PC-9 (cell line): ENCODE measurements around the gene SFT2D1. TPM values are rescaled to one million over a fixed set of nuclear protein-coding genes. Genes with fewer than 3 reads are reported as not detected.
"Not testable (repeated sequence)": the region's sequence is repeated elsewhere in the genome, so short reads cannot be mapped to it uniquely, and the experiment has no call there.

ENCODE experiments used
- BruUV-seq: library from RNA; stranded (reverse); fragments of 400-500 nt; replicated peaks from 2 replicates; lab custom pipeline; 2021; lab: Mats Ljungman, UMichigan
- CTCF ChIA-PET: fragments of 300-600 bp; sonication (Branson Sonifier 250); formaldehyde crosslinking; loops from one replicate; lab custom pipeline; 2022; ENCODE audit warnings: antibody characterized with exemption; lab: Charles Lee
- POLR2A ChIA-PET: fragments of 300-600 bp; sonication (Branson Sonifier 250); formaldehyde crosslinking; loops from one replicate; lab custom pipeline; 2022; ENCODE audit warnings: antibody characterized with exemption; ENCODE audit not compliant: unreplicated experiment; lab: Charles Lee
- DNase-seq, 2 experiments: peaks; one replicate each; pipeline versions ENCODE4 v3.0.0 to v3.0.0-alpha.2; 2015 to 2022; ENCODE audit warnings: mixed read lengths in 1 of 2
- H2AFZ ChIP-seq: fragments of 200-600 bp; sonication (generic); 2 replicates; pipeline ENCODE4 v1.8.1; 2017; ENCODE audit warnings: antibody characterized with exemption
- H3F3A ChIP-seq: fragments of 200-600 bp; sonication (generic); 2 replicates; pipeline ENCODE4 v1.8.1; 2017; ENCODE audit warnings: antibody characterized with exemption, mild to moderate bottlenecking, low read depth; ENCODE audit not compliant: insufficient read depth
- H3K27ac ChIP-seq: fragments of 200-600 bp; sonication (generic); 2 replicates; pipeline ENCODE4 v1.6.1; 2016; ENCODE audit warnings: mixed run types
- H3K27me3 ChIP-seq: fragments of 200-600 bp; sonication (generic); 2 replicates; pipeline ENCODE4 v1.6.1; 2016; ENCODE audit warnings: low read depth, mixed run types; ENCODE audit not compliant: insufficient read depth
- H3K36me3 ChIP-seq: fragments of 200-600 bp; sonication (generic); 2 replicates; pipeline ENCODE4 v1.6.1; 2016; ENCODE audit warnings: low read depth, mixed run types
- H3K4me1 ChIP-seq: fragments of 200-600 bp; sonication (generic); replicated peaks from 2 replicates; pipeline ENCODE4 v1.6.1; 2016; ENCODE audit warnings: mixed run types; ENCODE audit not compliant: insufficient read depth
- H3K4me2 ChIP-seq: fragments of 200-600 bp; sonication (generic); 2 replicates; pipeline ENCODE4 v1.6.1; 2017; ENCODE audit warnings: mixed run types
- H3K4me3 ChIP-seq: fragments of 200-600 bp; sonication (generic); 2 replicates; pipeline ENCODE4 v1.6.1; 2016; ENCODE audit warnings: mixed run types
- H3K79me2 ChIP-seq: fragments of 200-600 bp; sonication (generic); 2 replicates; pipeline ENCODE4 v1.6.1; 2017; ENCODE audit warnings: low read depth, mixed run types
- H3K9me2 ChIP-seq: fragments of 200-600 bp; sonication (generic); 2 replicates; pipeline ENCODE4 v1.8.1; 2017; ENCODE audit warnings: mild to moderate bottlenecking; ENCODE audit not compliant: insufficient read depth
- H3K9me3 ChIP-seq: fragments of 200-600 bp; sonication (generic); 2 replicates; pipeline ENCODE4 v1.8.1; 2016; ENCODE audit warnings: low read depth; ENCODE audit not compliant: insufficient read depth
- H4K20me1 ChIP-seq: fragments of 200-600 bp; sonication (generic); 2 replicates; pipeline ENCODE4 v1.8.1; 2017; ENCODE audit not compliant: insufficient read depth
- EZH2 ChIP-seq: fragments of 200-600 bp; sonication (generic); IDR thresholded peaks from 2 replicates; pipeline ENCODE4 v1.8.0; 2017; ENCODE audit warnings: antibody characterized with exemption, low read depth
- intact Hi-C: fragments of 100-400 bp; cut with micrococcal nuclease; formaldehyde crosslinking; loops from one replicate; pipeline ENCODE4 v1.10.0; 2022; ENCODE audit not compliant: unreplicated experiment
- total RNA-seq: library from RNA; stranded (reverse); gene quantifications from 2 replicates; pipeline ENCODE4 v1.2.3, GENCODE V29; 2021
- TF ChIP-seq, protein P1 (sequence below): fragments of 200-600 bp; sonication (generic); conservative IDR thresholded peaks from 2 replicates; pipeline ENCODE4 v1.6.1; 2017; ENCODE audit warnings: mixed run types, antibody characterized with exemption, mild to moderate bottlenecking, moderate library complexity

SFT2D1 gene
- total RNA-seq, 1 experiment from 2014 or later, result 39.9 TPM

DNA sequence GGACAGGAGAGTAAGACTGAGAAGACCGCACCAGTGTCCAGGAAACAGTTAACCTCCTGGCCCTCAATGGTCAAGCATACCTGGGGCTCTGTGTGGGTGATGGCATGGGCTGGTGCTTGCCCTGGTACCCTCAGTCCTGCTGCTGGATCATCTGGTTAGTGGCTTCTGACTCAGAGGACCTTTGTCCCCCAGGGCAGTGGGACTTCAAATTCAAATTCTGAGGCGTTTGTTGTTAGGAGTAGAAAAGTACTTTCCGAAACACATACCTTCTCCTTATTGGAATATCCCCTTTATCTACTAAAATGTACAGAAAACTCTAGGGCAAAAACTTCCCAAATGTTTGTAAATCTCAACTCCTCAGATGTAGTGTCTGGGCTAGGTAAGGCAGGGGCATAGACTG, 4.1 kb upstream of the SFT2D1 start:
- H3K79me2 ChIP-seq, result peaks cover 16% of the 10 kb centered on the region
- no peaks in the 10 kb centered on the region for H3K27me3 ChIP-seq
- H3K36me3 ChIP-seq, result no peaks in the 10 kb centered on the region
- no peaks in the 10 kb centered on the region for H3F3A ChIP-seq
- no peaks in the 10 kb centered on the region for H3K9me2 ChIP-seq
- peaks cover 6% of the 10 kb centered on the region for H3K4me1 ChIP-seq
- POLR2A ChIA-PET, result no interaction called here
- H3K4me3 ChIP-seq, result no peak overlapping the region
- BruUV-seq, result no TSS peak
- DNase-seq, result no peak
- CTCF ChIA-PET, result no interaction called here
- H3K27ac ChIP-seq, result no peak overlapping the region
- intact Hi-C loops, result no loop called here
- no peak overlapping the region for H2AFZ ChIP-seq
- no peaks in the 10 kb centered on the region for H4K20me1 ChIP-seq
- no peaks in the 10 kb centered on the region for H3K9me3 ChIP-seq
- no peak for TF ChIP-seq EZH2
- TF ChIP-seq, protein P1, sequence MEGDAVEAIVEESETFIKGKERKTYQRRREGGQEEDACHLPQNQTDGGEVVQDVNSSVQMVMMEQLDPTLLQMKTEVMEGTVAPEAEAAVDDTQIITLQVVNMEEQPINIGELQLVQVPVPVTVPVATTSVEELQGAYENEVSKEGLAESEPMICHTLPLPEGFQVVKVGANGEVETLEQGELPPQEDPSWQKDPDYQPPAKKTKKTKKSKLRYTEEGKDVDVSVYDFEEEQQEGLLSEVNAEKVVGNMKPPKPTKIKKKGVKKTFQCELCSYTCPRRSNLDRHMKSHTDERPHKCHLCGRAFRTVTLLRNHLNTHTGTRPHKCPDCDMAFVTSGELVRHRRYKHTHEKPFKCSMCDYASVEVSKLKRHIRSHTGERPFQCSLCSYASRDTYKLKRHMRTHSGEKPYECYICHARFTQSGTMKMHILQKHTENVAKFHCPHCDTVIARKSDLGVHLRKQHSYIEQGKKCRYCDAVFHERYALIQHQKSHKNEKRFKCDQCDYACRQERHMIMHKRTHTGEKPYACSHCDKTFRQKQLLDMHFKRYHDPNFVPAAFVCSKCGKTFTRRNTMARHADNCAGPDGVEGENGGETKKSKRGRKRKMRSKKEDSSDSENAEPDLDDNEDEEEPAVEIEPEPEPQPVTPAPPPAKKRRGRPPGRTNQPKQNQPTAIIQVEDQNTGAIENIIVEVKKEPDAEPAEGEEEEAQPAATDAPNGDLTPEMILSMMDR, result no peak
- H3K4me2 ChIP-seq, result no peak overlapping the region

DNA sequence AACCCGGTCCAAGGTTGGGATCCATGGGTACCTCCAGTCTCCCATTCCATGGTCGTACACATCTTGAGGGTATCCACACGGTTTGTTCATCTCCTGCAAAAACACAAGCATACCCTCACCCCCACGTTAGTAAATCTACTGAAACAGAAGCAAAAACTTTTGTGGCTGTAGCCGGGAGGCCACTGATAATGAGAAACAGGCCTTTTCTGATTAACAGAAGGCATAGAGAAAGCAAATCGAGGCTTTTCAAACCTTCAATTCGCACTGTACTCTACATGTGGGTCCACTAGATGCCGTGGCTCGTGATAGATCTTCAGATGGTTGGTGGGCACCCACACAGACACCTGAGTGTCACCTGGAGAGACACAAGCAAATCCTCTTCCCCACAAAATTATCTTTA, 3.3 kb upstream of the SFT2D1 start:
- peaks cover 23% of the 10 kb centered on the region for H3K79me2 ChIP-seq
- H4K20me1 ChIP-seq, H3K4me3 ChIP-seq, H2AFZ ChIP-seq, H3K9me2 ChIP-seq, intact Hi-C loops, H3F3A ChIP-seq, H3K27me3 ChIP-seq, H3K36me3 ChIP-seq, BruUV-seq, H3K4me2 ChIP-seq, H3K9me3 ChIP-seq, CTCF ChIA-PET, POLR2A ChIA-PET, H3K27ac ChIP-seq, DNase-seq: not testable (repeated sequence)
- H3K4me1 ChIP-seq, result peaks cover 14% of the 10 kb centered on the region

DNA sequence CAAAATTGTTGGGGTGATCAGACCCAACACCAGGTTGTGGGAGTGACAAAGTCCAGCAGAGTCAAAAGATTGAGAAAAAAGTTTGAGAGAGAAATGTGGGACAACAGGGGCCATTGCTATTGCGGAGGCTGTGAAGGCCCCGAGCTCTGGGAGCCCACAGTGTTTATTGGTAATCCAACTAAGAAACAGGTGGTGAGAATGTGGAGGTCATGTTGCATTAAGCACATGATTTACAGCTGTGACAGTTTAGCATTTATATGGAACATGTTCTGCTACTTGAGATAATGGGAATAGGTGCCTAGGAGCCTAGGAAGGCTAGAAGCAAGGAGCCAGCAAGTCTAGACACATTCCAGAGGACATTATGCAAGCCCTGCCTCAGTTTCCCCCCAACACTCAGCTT, 2.6 kb upstream of the SFT2D1 start:
- POLR2A ChIA-PET, DNase-seq, H3K9me2 ChIP-seq, H3K4me3 ChIP-seq, H3K9me3 ChIP-seq, H4K20me1 ChIP-seq, CTCF ChIA-PET, H3K4me2 ChIP-seq, H3K27ac ChIP-seq, BruUV-seq, H2AFZ ChIP-seq, intact Hi-C loops, H3K36me3 ChIP-seq, H3F3A ChIP-seq, H3K27me3 ChIP-seq: not testable (repeated sequence)
- Histone ChIP-seq H3K4me1 (peaks cover 14% of the 10 kb centered on the region), H3K79me2 (peaks cover 31% of the 10 kb centered on the region)

DNA sequence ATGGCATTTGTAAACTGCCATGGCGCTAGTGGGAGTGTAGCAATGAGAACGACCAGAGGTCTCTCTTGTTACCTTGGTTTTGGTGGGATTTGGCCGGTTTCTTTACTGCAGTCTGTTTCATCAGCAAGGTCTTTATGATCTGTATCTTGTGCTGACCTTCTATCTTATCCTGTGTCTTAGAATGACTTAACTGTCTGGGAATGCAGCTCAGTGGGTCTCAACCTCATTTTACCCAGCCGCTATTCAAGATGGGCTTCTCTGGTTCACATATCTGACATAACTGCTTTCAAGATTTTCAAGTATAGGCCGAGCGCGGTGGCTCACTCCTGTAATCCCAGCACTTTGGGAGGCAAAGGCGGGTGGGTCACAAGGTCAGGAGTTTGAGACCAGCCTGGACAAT, 1.9 kb upstream of the SFT2D1 start:
- Histone ChIP-seq H3K79me2 (peaks cover 38% of the 10 kb centered on the region), H4K20me1 (peaks cover 12% of the 10 kb centered on the region), H3K4me2 (no peak overlapping the region), H3K27me3 (no peaks in the 10 kb centered on the region), H3K9me2 (no peaks in the 10 kb centered on the region), H3K4me3 (no peak overlapping the region), H3K27ac (no peak overlapping the region), H3K9me3 (no peaks in the 10 kb centered on the region), H3K36me3 (no peaks in the 10 kb centered on the region; the same call in 1 of the 2 replicates), H3F3A (no peaks in the 10 kb centered on the region), H2AFZ (no peak overlapping the region), H3K4me1 (peaks cover 14% of the 10 kb centered on the region)
- no peak for TF ChIP-seq EZH2
- TF ChIP-seq, protein P1, result no peak
- no TSS peak for BruUV-seq
- intact Hi-C loops, result no loop called here
- POLR2A ChIA-PET, result no interaction called here
- CTCF ChIA-PET, result no interaction called here
- DNase-seq, result no peak
